Left lung (tissue), 10 donors: ENCODE data around the gene BLACAT1. TPM values are rescaled to one million over a fixed set of nuclear protein-coding genes. Genes with fewer than 3 reads are reported as not detected.

Source experiments
- ATAC-seq: fragments of 200-7000 bp; cut with Tn5 transposase; one replicate; pipeline ENCODE4 v1.9.1; 2020; ENCODE audit warnings: moderate library complexity
- DNase-seq, 4 donors: peaks; one replicate each; pipeline ENCODE4 v3.0.0-alpha.2; 2013 to 2020
- H3K27ac ChIP-seq, 2 donors: fragments of 200-600 bp; sonication (generic) in 1 of 2; one replicate each; pipeline versions ENCODE4 v1.5.0 to v1.8.0; 2020 to 2021
- H3K27me3 ChIP-seq, 2 donors: fragments of 200-600 bp; sonication (generic) in 1 of 2; one replicate each; pipeline versions ENCODE4 v1.5.0 to v1.8.0; 2020 to 2021
- H3K36me3 ChIP-seq, 2 donors: fragments of 200-600 bp; sonication (generic) in 1 of 2; one replicate each; pipeline versions ENCODE4 v1.5.0 to v1.8.0; 2020 to 2021
- H3K4me1 ChIP-seq, 2 donors: fragments of 200-600 bp; one replicate each; pipeline ENCODE4 v1.8.0; 2021
- H3K4me3 ChIP-seq, 2 donors: fragments of 200-600 bp; sonication (generic) in 1 of 2; one replicate each; pipeline versions ENCODE4 v1.5.0 to v1.8.0; 2020 to 2021; ENCODE audit warnings: mild to moderate bottlenecking in 1 of 2
- H3K9me3 ChIP-seq, 2 donors: fragments of 200-600 bp; sonication (generic) in 1 of 2; one replicate each; pipeline versions ENCODE4 v1.5.0 to v1.8.0; 2020 to 2021
- CTCF ChIP-seq, 2 donors: fragments of 200-600 bp; sonication (generic) in 1 of 2; IDR thresholded peaks; one replicate each; pipeline versions ENCODE4 v1.5.0 to v1.8.0; 2021; ENCODE audit warnings: antibody characterized with exemption in 2 of 2
- intact Hi-C, 2 donors: fragments of 100-400 bp; cut with DNase I; formaldehyde crosslinking; loops; one replicate each; pipeline versions ENCODE4 v1.11.2 to v1.14.2; 2022
- polyA plus RNA-seq, 6 donors: library from polyadenylated mRNA; unstranded; fragments of 120-200 nt; gene quantifications; one replicate each; pipeline ENCODE4 v1.2.1, GENCODE V29; 2013; ENCODE audit not compliant: insufficient read length in 6 of 6
- total RNA-seq, 2 donors: library from RNA; stranded (reverse); fragmentation: NEBNext Ultra II Directional; extraction: Animal tissue kit (Norgen Biotek cat#: 25700); gene quantifications; one replicate each; pipeline ENCODE4 v1.2.1, GENCODE V29; 2021
- donor health status: DM: no; HTN: yes; CAD: no.
- donor health status: DM: no; HTN: no; CAD: no.

BLACAT1 gene
- total and polyA plus RNA-seq, 8 donors = 0.55 to 6.5 (median 4.2) TPM

DNA sequence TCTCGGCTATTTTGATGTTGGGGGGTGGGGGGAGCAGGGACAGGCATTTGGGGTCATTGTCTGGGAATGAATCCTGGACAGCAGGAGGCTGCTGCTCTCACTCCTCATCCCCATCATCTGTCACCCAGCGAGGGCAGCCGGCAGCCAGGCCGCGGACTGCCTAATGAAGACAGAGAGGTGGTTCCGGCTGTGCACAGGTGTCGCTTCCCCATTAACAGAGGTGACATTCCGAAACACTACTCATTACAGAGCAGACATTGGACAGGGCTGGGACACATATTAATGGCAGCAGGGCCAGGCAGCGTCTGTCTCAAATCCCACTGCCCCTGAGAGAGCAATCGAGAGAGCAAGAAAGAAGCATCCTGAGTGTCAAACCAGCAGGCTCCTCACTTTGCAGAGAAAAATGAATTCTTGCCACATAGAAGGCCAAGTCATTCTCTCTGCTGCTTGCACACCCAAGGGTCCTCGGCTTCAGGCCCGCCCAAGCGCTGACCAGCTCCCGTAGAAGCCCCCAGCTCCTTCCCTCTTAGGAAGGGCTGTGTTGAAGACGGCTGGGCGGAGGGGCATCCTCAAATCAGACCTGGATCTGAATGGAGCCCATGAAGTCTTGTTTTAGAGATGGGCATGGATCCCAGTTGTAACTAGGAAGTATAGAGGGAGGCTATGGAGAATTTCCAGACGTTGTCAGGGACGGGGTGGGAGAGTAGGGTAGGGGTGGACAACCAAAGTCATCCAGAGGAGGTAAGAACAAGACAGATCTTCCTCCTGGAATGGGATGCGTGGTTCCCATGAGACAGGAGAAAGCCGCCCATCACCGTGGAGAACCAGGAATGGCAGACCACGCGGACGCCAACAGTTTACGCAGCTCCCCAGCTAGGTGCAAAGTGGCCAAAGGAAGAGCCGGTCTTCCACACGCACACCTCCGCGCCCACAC is 25.8 kb downstream of the BLACAT1 start:
- no peak for ATAC-seq
- no peaks in the 10 kb centered on the region for H3K9me3 ChIP-seq
- H3K4me1 ChIP-seq = peaks cover 0 to 11% of the 10 kb centered on the region in 2 donors
- TF ChIP-seq CTCF (IDR thresholded peaks at IDR 0.05) = no peak
- no peaks in the 10 kb centered on the region for H3K36me3 ChIP-seq
- H3K4me3 ChIP-seq = peak overlapping the region; percentile 27 to 39
- intact Hi-C loops = no loop called here
- no peak for DNase-seq
- no peak overlapping the region for H3K27ac ChIP-seq
- H3K27me3 ChIP-seq = peaks cover 0 to 39% of the 10 kb centered on the region in 2 donors

GRCh38 chr1:205424901-205425600 is 30.8 kb downstream of the BLACAT1 start:
- H3K27me3 ChIP-seq = peaks cover 0 to 32% of the 10 kb centered on the region in 2 donors
- intact Hi-C loops = no loop called here
- TF ChIP-seq CTCF (IDR thresholded peaks at IDR 0.05) = no peak
- no peak for ATAC-seq
- no peak overlapping the region for H3K27ac ChIP-seq
- H3K4me3 ChIP-seq = no peak overlapping the region
- no peak for DNase-seq
- no peaks in the 10 kb centered on the region for H3K36me3 ChIP-seq
- H3K4me1 ChIP-seq = no peaks in the 10 kb centered on the region
- no peaks in the 10 kb centered on the region for H3K9me3 ChIP-seq

DNA sequence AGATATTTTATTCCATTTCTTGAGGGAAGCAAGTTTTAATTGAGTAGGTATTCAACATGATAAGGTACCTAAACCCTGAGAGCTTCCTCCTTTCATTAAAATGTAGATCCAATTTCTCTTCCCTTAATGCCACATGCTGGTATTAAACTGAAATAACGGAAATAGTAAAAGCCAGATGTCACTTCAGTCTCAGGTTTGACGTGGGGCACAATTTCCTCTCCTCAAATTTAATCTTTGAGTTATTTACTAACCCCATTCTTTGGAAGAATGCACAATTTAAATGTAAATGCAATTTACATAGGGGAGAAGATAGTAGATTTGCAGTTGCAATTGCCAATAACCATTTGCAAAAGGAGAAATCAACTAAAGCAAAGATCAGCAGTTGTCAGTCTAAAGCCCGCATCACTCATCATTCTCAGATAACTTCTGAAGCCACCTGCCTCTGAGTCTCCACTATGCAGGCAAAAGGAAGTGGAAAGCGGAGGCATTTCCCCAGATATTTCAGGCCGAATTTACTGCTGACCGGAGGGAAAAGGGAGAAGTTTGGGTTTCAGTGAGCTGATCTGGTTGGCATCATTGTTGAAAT is 31.9 kb downstream of the BLACAT1 start:
- ATAC-seq = no peak

GRCh38 chr1:205422993-205423642 is 32.7 kb downstream of the BLACAT1 start:
- ATAC-seq (no peak), DNase-seq (no peak)
- Histone ChIP-seq H3K27me3 (peaks cover 0 to 26% of the 10 kb centered on the region in 2 donors), H3K36me3 (no peaks in the 10 kb centered on the region), H3K4me3 (no peak overlapping the region), H3K27ac (no peak overlapping the region), H3K4me1 (no peaks in the 10 kb centered on the region), H3K9me3 (no peaks in the 10 kb centered on the region)
- intact Hi-C loops = no loop called here
- TF ChIP-seq CTCF (IDR thresholded peaks at IDR 0.05) = no peak

More for the DNA sequence above, 31.9 kb downstream of the BLACAT1 start:
- Histone ChIP-seq H3K9me3 (no peaks in the 10 kb centered on the region), H3K36me3 (no peaks in the 10 kb centered on the region), H3K27me3 (peaks cover 0 to 26% of the 10 kb centered on the region in 2 donors), H3K4me1 (no peaks in the 10 kb centered on the region), H3K4me3 (no peak overlapping the region), H3K27ac (no peak overlapping the region)
- DNase-seq = no peak
- TF ChIP-seq CTCF (IDR thresholded peaks at IDR 0.05) = no peak
- intact Hi-C loops = no loop called here
